NCI-H524 (cell line): ENCODE data around the gene TIE1.

Experiments used
- DNase-seq, 2 experiments: peaks; one replicate each; lab custom pipeline; 2025; lab: John Stamatoyannopoulos, UW

TIE1 gene

DNA sequence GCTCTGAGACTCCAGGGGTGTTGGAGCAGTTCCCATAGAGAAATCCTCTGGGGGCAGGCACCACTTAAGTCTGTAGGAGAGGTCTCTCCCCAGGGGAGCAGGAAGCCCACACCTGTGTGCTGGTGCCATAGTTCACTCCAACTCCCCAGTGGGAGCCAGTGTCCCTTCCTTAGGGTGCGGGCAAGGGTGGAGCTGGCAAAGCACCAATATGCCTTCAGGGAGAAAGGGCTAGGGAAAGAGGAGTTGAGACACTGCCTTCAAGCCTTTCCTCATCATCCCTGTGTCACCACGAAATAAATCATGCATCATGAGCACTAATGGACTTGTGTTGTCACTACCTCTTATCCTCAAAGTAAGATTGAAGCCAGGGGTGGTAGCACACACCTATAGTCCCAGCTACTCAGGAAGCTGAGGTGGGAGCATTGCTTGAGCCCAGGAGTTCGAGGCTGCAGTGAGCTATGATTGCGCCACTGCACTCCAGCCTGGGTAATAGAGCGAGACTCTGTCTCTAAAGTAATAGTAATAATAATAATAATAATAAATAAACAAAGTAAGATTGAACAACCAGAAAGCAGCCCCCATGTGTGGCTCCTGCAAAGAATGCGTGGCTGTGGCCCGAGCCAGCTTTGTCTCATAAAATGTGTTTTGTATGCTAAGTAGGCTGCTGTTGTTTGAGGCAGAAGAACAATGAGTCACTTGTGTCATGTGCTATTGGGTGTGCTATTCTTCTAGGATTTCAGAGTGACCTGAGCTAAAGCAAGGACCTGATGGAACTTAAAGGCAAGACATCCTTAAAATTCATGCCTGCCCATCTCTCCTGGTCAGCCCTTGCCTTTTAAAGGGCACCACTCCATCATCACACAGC is 6.7 kb upstream of the TIE1 start:
- DNase-seq = no peak

DNA sequence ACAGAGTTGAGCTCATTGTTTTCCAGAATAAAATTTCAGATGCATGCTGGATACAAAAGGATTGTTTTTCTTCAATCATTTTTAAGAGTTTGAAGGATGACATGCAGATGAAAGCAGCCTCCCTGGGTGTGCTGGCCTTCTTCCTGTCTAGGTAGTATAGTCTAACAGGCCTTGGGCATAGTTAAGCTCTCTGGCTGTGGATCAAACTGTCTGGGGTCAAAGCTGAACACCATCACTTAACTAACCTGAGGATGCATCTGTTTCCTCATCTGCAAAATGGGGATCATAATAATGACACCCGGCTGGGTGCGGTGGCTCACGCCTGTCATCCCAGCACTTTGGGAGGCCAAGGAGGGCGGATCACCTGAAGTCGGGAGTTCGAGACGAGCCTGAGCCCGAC is 6.0 kb upstream of the TIE1 start:
- DNase-seq = no peak

- DNase-seq = no peak
These were observed 4.6 kb upstream of the TIE1 start for GRCh38 chr1:43296207-43296606.

DNA sequence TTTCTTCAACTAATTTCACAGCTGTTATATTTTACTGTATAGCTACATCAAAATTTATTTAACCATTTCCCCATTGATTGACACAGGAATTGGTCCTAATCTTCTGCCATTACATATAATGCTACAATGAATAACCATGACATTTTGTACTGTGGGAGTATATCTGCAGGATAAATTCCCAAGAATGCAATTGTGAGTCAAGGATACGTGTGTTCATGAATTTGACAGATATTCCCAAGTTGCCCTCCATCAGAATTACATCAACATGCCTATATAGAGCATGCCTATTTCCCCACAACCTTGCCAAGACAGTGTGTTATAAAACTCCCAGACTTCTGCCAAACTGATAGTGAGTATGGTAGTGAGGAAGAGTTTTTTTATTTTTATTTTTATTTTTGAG is 2.7 kb upstream of the TIE1 start:
- no peak for DNase-seq

DNA sequence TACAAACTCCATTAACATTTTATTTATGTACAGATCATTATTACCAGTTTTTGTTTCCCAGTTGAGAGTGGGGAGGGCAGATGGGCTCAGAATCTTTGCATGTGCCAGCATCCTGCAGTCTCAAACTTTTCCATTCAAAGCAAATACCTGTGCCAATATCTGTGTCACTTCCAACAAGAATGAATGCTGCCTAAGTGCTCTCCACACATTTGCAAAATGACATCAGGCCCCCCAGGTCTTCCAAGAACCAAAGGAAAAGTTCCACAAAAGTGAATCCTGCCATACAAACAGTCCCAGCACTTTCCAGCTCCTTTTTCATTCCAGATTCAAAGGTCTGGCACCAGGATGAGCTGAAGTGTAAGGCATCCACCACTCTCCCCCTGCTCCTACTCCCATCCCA is 1.7 kb upstream of the TIE1 start:
- no peak for DNase-seq

- DNase-seq = no peak
These were observed 1.4 kb downstream of the TIE1 start for GRCh38 chr1:43302201-43302600.

- no peak for DNase-seq
These were observed 2.1 kb downstream of the TIE1 start for GRCh38 chr1:43302721-43303470.

DNA sequence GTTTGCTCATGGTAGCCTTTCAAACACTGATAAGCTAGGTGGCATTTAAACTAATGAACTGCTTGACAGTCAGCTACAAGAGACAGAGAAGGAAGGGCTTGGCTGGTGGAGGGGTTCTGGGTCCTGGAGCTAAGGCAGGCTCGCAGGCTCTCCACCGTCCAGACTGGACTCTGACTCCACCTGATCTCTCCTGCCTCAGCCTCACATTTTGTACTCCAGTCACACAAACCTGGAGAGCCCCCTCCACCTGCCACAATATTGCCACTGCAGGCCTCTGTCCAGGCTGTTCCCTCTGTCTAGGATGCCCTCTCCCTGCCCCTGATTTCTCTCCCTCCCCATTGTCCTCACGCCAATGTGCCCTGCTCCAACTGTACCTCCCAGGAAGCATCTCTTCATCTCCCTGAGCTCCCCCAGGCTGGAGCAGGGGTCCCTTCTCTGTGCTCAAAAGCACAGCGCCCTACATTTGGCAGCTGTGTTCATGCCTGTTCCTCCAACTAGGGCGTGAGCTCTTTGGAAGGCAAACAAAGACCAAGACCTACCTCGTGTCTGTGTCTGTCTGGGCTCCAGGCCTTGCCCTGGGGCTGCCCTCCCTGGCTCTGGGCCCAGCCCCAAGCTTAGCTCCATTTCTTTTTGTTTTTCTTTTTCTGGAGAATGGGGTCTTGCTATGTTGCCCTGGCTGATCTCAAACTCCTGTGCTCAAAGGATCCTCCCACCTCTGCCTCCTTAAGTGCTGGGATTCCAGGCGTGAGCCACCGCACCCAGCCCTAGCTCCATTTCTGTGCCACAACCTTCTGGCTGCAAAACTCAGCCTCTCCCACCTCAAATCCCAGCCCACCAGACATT is 2.9 kb downstream of the TIE1 start:
- no peak for DNase-seq

- no peak for DNase-seq
These were observed 3.5 kb downstream of the TIE1 start for GRCh38 chr1:43304314-43304681.

- DNase-seq = no peak
These were observed 4.1 kb downstream of the TIE1 start for GRCh38 chr1:43304771-43305300.

DNA sequence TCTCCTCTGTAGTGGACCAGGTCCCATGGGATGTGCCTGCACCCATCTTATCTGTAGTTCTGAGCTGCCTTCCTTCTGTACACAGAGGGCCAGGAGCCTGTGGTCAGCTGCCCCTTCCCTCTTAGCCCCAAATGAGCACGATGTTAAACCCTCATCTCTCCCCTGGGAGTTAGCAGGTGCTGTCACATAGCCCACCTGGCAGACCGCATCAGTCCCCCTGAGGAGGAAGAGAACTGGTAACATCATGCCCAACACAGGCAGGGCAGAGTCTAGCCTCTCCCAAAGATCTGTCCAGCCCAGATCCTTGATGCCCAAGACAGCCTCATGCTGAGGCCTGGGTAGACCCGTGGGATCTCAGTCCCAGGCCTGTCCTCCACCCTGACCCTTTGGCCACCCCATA is 4.7 kb downstream of the TIE1 start:
- no peak for DNase-seq

- no peak for DNase-seq
These were observed 5.3 kb downstream of the TIE1 start for GRCh38 chr1:43305926-43306687.

- DNase-seq = no peak
These were observed 6.1 kb downstream of the TIE1 start for GRCh38 chr1:43306688-43307457.

GRCh38 chr1:43307458-43308158 is 6.8 kb downstream of the TIE1 start:
- DNase-seq = no peak

- no peak for DNase-seq
These were observed 8.0 kb downstream of the TIE1 start for GRCh38 chr1:43308635-43309404.

DNA sequence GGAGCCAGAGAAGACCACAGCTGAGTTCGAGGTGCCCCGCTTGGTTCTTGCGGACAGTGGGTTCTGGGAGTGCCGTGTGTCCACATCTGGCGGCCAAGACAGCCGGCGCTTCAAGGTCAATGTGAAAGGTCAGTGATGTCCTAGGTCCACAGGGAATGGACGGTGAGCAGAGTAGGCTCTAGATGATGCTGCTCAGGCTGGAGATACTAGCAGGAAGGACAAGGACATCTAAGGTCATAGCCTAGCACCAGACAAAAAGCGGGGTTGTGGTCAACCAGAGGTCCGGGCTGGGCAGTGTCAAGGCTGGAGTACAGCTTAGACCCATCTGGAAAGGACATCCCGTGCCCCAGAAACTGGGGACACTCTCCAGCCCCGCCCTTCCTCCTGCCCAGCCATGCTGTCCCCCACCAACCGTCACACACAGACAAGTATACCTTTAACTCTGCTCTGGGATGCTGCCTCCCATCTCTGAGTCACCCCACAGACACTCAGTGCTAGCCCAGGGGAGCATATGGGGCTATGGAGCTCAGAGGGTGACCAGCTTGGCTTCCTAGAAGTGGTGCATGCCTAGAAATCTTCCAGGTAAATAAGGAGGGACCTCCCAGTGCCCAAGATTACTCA is 8.7 kb downstream of the TIE1 start:
- DNase-seq = no peak

GRCh38 chr1:43311521-43311920 is 10.7 kb downstream of the TIE1 start:
- no peak for DNase-seq

DNA sequence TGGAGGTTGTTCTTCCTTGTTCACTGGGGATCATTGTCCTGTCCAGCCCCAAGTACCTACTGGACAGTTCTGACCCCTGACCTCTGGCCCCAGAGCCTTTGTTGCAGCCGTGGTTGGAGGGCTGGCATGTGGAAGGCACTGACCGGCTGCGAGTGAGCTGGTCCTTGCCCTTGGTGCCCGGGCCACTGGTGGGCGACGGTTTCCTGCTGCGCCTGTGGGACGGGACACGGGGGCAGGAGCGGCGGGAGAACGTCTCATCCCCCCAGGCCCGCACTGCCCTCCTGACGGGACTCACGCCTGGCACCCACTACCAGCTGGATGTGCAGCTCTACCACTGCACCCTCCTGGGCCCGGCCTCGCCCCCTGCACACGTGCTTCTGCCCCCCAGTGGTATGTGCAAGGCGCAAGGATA is 11.4 kb downstream of the TIE1 start:
- DNase-seq = no peak
